Stimulated activated CD4-positive, alpha-beta T cell treated with anti-CD3 and anti-CD28 coated beads, Interleukin-1b, Interleukin-23, amount 100 ng/mL, for 24 hours (primary cell): ENCODE results near the gene SPDYE11.
"Not testable (repeated sequence)": the region's sequence is repeated elsewhere in the genome, so short reads cannot be mapped to it uniquely, and the experiment has no call there.

Experiments used
- DNase-seq, 4 experiments: peaks; one replicate each; pipeline ENCODE4 v3.0.0-alpha.2; 2020; ENCODE audit warnings: low read depth in 4 of 4, low spot score in 1 of 4

SPDYE11 gene

GRCh38 chr7:73057811-73058210 is at the start of gene SPDYE11:
Gene SPDYE11, minus strand, starts transcription at chr7:73057911. Its CDS starts 1,800 bp downstream, at chr7:73056111.
- not testable (repeated sequence) for DNase-seq

GRCh38 chr7:73085938-73086337 is 28.2 kb upstream of the SPDYE11 start, which contains the start of gene SPDYE9:
Gene SPDYE9, minus strand, starts transcription at chr7:73086038. Its CDS starts 1,800 bp downstream, at chr7:73084238.
- DNase-seq, result not testable (repeated sequence)

- DNase-seq, result not testable (repeated sequence)
Measured at GRCh38 chr7:73029666-73030065, 28.0 kb downstream of the SPDYE11 start, which contains the start of gene SPDYE8. Gene SPDYE8, minus strand, starts transcription at chr7:73029766. Its CDS starts 1,800 bp downstream, at chr7:73027966.

GRCh38 chr7:73006491-73006890 is 51.2 kb downstream of the SPDYE11 start:
- DNase-seq, result not testable (repeated sequence)

GRCh38 chr7:73005693-73006447 is 51.8 kb downstream of the SPDYE11 start:
- peak; percentile 56 to 83 (median 66) for DNase-seq

GRCh38 chr7:73005356-73005692 is 52.4 kb downstream of the SPDYE11 start:
- peak; percentile 39 to 65 (median 52) for DNase-seq

- not testable (repeated sequence) for DNase-seq
Measured at GRCh38 chr7:72997887-72998468, 59.7 kb downstream of the SPDYE11 start.
